Stomach (tissue), 9 donors: ENCODE data around the gene DUT. TPM values are rescaled to one million over a fixed set of nuclear protein-coding genes. Genes with fewer than 3 reads are reported as not detected.

Experiments
- DNase-seq, 2 donors: peaks; one replicate each; pipeline versions ENCODE4 v3.0.0 to v3.0.0-alpha.2; 2013 to 2019
- H3K27ac ChIP-seq, 5 donors: fragments of 200-600 bp in 4 of 5; sonication (generic) in 4 of 5; one replicate each; pipeline ENCODE4 v1.5.1; 2013 to 2019; ENCODE audit warnings: mild to moderate bottlenecking in 1 of 5, moderate library complexity in 1 of 5
- H3K27me3 ChIP-seq, 3 donors: fragments of 200-600 bp; sonication (generic); one replicate each; pipeline ENCODE4 v1.5.1; 2017 to 2019; ENCODE audit warnings: mixed run types in 1 of 3
- H3K36me3 ChIP-seq, 4 donors: fragments of 200-600 bp; sonication (generic); 1 replicate in 3 of 4; 2 replicates in 1 of 4; pipeline ENCODE4 v1.5.1; 2016 to 2019
- H3K4me1 ChIP-seq, 4 donors: fragments of 200-600 bp; sonication (generic); one replicate each; pipeline ENCODE4 v1.5.1; 2016 to 2019
- H3K4me3 ChIP-seq, 4 donors: fragments of 200-600 bp; sonication (generic) in 3 of 4; one replicate each; pipeline ENCODE4 v1.5.1; 2016 to 2019; ENCODE audit warnings: mild to moderate bottlenecking in 1 of 4
- H3K9me3 ChIP-seq, 4 donors: fragments of 200-600 bp; sonication (generic); one replicate each; pipeline ENCODE4 v1.5.1; 2016 to 2019
- CTCF ChIP-seq, 7 experiments: fragments of 450-650 bp in 4 of 7; fragments of 200-600 bp in 3 of 7; sonication (generic) in 3 of 7; IDR thresholded peaks; one replicate each; pipeline ENCODE4 v1.5.1; 2016 to 2019; ENCODE audit warnings: antibody characterized with exemption in 7 of 7, control low read depth in 2 of 7, mild to moderate bottlenecking in 1 of 7
- EP300 ChIP-seq: sonication (generic); formaldehyde crosslinking; IDR thresholded peaks from one replicate; pipeline ENCODE4 v1.6.1; 2017; ENCODE audit warnings: antibody characterized with exemption
- POLR2A ChIP-seq, 4 donors: fragments of 450-650 bp; IDR thresholded peaks; one replicate each; pipeline ENCODE4 v1.6.1; 2016; ENCODE audit warnings: antibody characterized with exemption in 4 of 4, control low read depth in 2 of 4, mild to moderate bottlenecking in 1 of 4, moderate library complexity in 1 of 4
- POLR2AphosphoS5 ChIP-seq, 3 donors: sonication (generic); formaldehyde crosslinking; IDR thresholded peaks; one replicate each; pipeline ENCODE4 v1.6.1; 2016; ENCODE audit warnings: antibody characterized with exemption in 3 of 3
- WGBS, 5 donors: extraction: QIAGEN DNeasy Blood & Tissue Kit in 3 of 5; methylation state at CpG; one replicate each; pipeline versions ENCODE4 v1.1.5 to v1.1.7; 2013 to 2018; 5-methylcytosine and 5-hydroxymethylcytosine counted together
- intact Hi-C: fragments of 100-400 bp; cut with DNase I; formaldehyde crosslinking; loops from one replicate; pipeline ENCODE4 v1.15.1; 2023; ENCODE audit warnings: low total_unique reads
- polyA plus RNA-seq, 3 donors: library from polyadenylated mRNA; stranded (reverse); fragments of 200-250 nt; gene quantifications; one replicate each; pipeline ENCODE4 v1.2.3, GENCODE V29; 2013
- total RNA-seq, 5 donors: library from RNA; depleted of rRNA; stranded (reverse); fragments of >200 nt; gene quantifications; one replicate each; pipeline versions ENCODE4 v1.1.0 to v1.2.3, GENCODE V29; 2014 to 2016
- donor health status: healthy with polysubstance abuse.
- donor health status: Bipolar disorder and iron deficiency.
- donor health status: healthy.

Gene DUT
- total and polyA plus RNA-seq, 8 donors = 7.6 to 207 (median 69.6) TPM

GRCh38 chr15:48371550-48371949 lies 40.3 kb downstream of the DUT start:
- intact Hi-C loops = no loop called here
- no peak overlapping the region for H3K27ac ChIP-seq
- no peak for TF ChIP-seq CTCF (IDR thresholded peaks at IDR 0.05)
- no peak for TF ChIP-seq POLR2A (IDR thresholded peaks at IDR 0.05)
- H3K4me1 ChIP-seq = no peaks in the 10 kb centered on the region
- no peaks in the 10 kb centered on the region for H3K36me3 ChIP-seq
- peaks cover 0 to 5% (median 0%) of the 10 kb centered on the region in 3 donors for H3K27me3 ChIP-seq
- no peak overlapping the region for H3K4me3 ChIP-seq
- 38 to 77% (median 45%) methylated on average over 2 of the region's 2 CpGs for WGBS, 5 donors
- no peaks in the 10 kb centered on the region for H3K9me3 ChIP-seq
- no peak for DNase-seq

- H3K27ac ChIP-seq = no peak overlapping the region
- DNase-seq = no peak
- no peak for TF ChIP-seq EP300
- no peak for TF ChIP-seq CTCF (IDR thresholded peaks at IDR 0.05)
- TF ChIP-seq POLR2AphosphoS5 (IDR thresholded peaks at IDR 0.05) = no peak
- TF ChIP-seq POLR2A (IDR thresholded peaks at IDR 0.05) = no peak
- H3K4me1 ChIP-seq = no peaks in the 10 kb centered on the region
- WGBS, 5 donors = 57 to 90% (median 83%) methylated on average over 2 of the region's 2 CpGs
- intact Hi-C loops = no loop called here
- H3K27me3 ChIP-seq = peaks cover 0 to 5% (median 0%) of the 10 kb centered on the region in 3 donors
- no peaks in the 10 kb centered on the region for H3K36me3 ChIP-seq
- H3K4me3 ChIP-seq = no peak overlapping the region
- no peaks in the 10 kb centered on the region for H3K9me3 ChIP-seq
Measured at GRCh38 chr15:48371961-48372360, 40.7 kb downstream of the DUT start.

GRCh38 chr15:48373821-48374451 lies 42.7 kb downstream of the DUT start:
- 65 to 75% (median 68%) methylated on average over 10 of the region's 10 CpGs for WGBS, 5 donors
- no peak for DNase-seq
- H3K4me3 ChIP-seq = no peak overlapping the region
- peaks cover 0 to 5% (median 0%) of the 10 kb centered on the region in 3 donors for H3K27me3 ChIP-seq
- no peak for TF ChIP-seq POLR2A (IDR thresholded peaks at IDR 0.05)
- no peak for TF ChIP-seq POLR2AphosphoS5 (IDR thresholded peaks at IDR 0.05)
- no peak for TF ChIP-seq EP300
- no peak for TF ChIP-seq CTCF (IDR thresholded peaks at IDR 0.05)
- intact Hi-C loops = no loop called here
- H3K4me1 ChIP-seq = no peaks in the 10 kb centered on the region
- no peaks in the 10 kb centered on the region for H3K9me3 ChIP-seq
- H3K27ac ChIP-seq = no peak overlapping the region
- H3K36me3 ChIP-seq = no peaks in the 10 kb centered on the region

- Histone ChIP-seq H3K36me3 (no peaks in the 10 kb centered on the region), H3K27ac (no peak overlapping the region), H3K9me3 (no peaks in the 10 kb centered on the region), H3K4me1 (no peaks in the 10 kb centered on the region), H3K4me3 (no peak overlapping the region), H3K27me3 (peaks cover 0 to 5% (median 0%) of the 10 kb centered on the region in 3 donors)
- intact Hi-C loops = no loop called here
- no peak for DNase-seq
- no peak for TF ChIP-seq POLR2AphosphoS5 (IDR thresholded peaks at IDR 0.05)
- no peak for TF ChIP-seq CTCF (IDR thresholded peaks at IDR 0.05)
- TF ChIP-seq EP300 = no peak
- no peak for TF ChIP-seq POLR2A (IDR thresholded peaks at IDR 0.05)
- whole genome bisulfite sequencing, 5 donors = 77 to 87% (median 83%) methylated on average over 3 of the region's 3 CpGs
Measured at GRCh38 chr15:48374472-48374871, 43.2 kb downstream of the DUT start.
